ENCODE measurements around the gene C10orf71.

Gene C10orf71

DNA sequence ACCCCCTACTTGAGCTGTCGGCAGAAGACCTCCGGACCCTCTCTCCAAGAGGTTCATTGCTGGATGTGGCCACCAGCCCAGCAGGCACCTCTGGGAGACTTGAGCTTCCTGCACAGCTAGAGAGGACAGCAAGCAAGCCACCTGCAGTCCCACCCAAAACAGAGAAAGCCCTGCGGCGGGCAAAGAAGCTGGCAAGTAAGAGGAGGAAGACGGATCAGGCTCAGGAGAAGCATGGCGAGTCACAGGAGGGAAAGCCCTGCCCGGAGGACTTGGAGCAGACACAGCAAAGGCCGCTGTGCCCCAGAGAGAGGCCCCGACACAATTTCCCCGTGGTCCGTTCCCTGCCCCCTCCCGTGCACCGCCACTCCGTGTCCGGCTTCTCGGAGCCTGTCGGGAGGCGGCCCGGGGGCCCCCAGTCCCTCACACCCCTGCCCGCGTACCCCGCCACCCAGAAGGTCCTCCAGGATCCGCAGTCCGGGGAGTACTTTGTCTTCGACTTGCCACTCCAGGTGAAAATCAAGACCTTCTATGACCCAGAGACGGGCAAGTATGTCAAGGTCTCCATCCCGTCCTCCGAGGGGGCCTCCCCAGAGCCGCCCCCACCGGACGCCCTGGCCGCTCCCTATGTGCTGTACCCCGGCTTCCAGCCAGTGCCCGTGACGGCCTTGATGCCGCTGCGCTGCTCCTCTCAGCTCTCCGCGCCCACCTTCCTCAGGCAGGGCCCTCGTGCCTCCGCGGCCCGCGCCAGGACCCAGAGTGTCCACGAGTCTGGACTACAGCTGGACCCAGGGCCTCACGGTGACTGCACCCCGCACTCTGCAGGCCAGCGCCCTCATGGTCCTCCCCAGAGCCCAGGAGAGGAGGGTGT lies 27.2 kb downstream of the C10orf71 start:
- H3K4me3 ChIP-seq (ENCODE audit: low read depth, low read length) = no peak overlapping the region

DNA sequence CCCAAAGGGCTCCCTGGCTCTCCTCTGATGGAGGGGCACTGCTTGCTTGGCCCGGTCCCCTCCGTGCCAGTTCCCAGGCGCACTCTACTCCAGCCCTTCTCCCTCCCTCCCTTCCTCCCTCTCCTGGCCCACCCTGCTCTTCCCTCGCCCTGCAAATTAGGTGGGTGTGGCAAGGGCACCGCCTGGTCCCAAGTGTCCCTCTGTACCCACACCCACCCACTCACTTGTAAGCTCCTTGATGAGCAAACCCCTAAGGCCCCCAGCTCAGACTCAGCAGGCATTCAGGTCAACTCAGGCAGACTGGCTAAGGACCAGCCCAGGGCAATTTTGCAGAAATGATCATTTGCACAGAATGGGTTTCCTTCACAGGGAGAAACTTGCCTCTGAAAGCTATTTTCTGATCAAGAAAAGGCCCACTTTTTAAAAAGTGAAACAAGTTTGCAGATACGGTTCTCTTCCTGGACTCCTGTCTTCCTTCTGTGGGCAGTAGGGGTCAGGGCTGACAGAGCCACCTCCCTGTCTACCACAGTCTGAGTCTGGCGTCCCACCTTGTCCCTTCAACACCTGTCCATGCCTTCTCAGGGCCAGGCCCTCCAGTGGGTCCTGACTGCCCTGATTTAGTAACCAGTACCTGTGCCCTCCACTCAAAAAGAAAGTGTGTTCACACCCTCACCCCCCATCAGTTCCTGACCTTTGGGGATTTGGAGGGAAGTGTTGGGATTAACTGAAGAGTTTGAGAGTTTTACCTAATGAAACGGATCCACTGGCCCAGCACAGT lies 28.3 kb downstream of the C10orf71 start:
- Histone ChIP-seq H3K9me3 (ENCODE audit: control insufficient read depth, insufficient read depth, low read depth, low read length) (no peaks in the 10 kb centered on the region), H3K9ac (ENCODE audit: low read length) (no peak overlapping the region), H3K27me3 (ENCODE audit: control insufficient read depth, insufficient read depth, low read length) (no peaks in the 10 kb centered on the region)

More for the DNA sequence above, 27.2 kb downstream of the C10orf71 start:
- no peaks in the 10 kb centered on the region for H3K36me3 ChIP-seq (ENCODE audit: control insufficient read depth, insufficient read depth, low read length)
- H3K27ac ChIP-seq (ENCODE audit: low read depth, low read length) = no peak overlapping the region
- H3K9ac ChIP-seq (ENCODE audit: low read length) = no peak overlapping the region
- H3K27me3 ChIP-seq (ENCODE audit: control insufficient read depth, insufficient read depth, low read length) = no peaks in the 10 kb centered on the region
- no peaks in the 10 kb centered on the region for H3K4me1 ChIP-seq (ENCODE audit: control insufficient read depth, insufficient read depth, low read length)
- no peaks in the 10 kb centered on the region for H3K9me3 ChIP-seq (ENCODE audit: control insufficient read depth, insufficient read depth, low read depth, low read length)

DNA sequence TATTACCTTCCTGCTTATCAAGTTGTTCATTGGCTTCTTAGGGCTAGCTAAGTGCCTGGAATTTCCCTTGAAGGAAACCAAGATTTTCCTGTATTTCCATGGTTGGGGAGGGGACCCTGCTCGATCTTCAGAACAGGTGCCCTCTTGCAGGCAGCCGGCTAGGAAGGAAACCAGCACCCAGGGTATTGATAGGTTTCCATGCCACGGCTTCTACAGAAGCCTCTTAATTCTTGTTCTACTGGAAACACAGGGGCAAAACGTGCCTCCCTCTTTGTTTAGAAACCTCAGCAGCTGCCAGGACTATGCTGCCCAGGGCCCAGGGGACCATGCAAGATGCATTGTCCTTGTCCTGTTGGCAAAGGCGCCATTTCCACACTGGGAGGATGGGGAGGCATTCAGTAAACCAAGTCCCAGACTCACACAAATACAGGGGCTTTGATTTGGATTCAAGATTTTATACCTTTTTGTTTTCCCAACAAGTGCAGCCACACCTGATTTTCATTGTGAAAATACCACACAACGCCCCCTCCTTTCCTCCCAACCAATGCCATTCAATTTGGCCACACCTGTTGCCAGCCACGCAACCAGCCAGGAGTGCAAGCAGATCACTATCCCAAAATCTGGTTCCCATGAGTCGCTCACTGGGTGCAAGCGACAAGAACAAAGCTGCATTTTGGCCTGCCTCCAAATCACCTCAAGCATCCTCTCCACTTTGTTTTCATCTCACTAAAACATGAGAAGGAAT lies 29.6 kb downstream of the C10orf71 start:
- no peaks in the 10 kb centered on the region for H3K9me3 ChIP-seq (ENCODE audit: control insufficient read depth, insufficient read depth, low read depth, low read length)
- no peak overlapping the region for H3K27ac ChIP-seq (ENCODE audit: low read depth, low read length)
- H3K36me3 ChIP-seq (ENCODE audit: control insufficient read depth, insufficient read depth, low read length) = no peaks in the 10 kb centered on the region
- H3K4me1 ChIP-seq (ENCODE audit: control insufficient read depth, insufficient read depth, low read length) = no peaks in the 10 kb centered on the region
- H3K27me3 ChIP-seq (ENCODE audit: control insufficient read depth, insufficient read depth, low read length) = no peaks in the 10 kb centered on the region
- no peak overlapping the region for H3K9ac ChIP-seq (ENCODE audit: low read length)
- no peak overlapping the region for H3K4me3 ChIP-seq (ENCODE audit: low read depth, low read length)

More for the DNA sequence above, 28.3 kb downstream of the C10orf71 start:
- no peak overlapping the region for H3K27ac ChIP-seq (ENCODE audit: low read depth, low read length)
- no peak overlapping the region for H3K4me3 ChIP-seq (ENCODE audit: low read depth, low read length)
- no peaks in the 10 kb centered on the region for H3K4me1 ChIP-seq (ENCODE audit: control insufficient read depth, insufficient read depth, low read length)
- H3K36me3 ChIP-seq (ENCODE audit: control insufficient read depth, insufficient read depth, low read length) = no peaks in the 10 kb centered on the region

DNA sequence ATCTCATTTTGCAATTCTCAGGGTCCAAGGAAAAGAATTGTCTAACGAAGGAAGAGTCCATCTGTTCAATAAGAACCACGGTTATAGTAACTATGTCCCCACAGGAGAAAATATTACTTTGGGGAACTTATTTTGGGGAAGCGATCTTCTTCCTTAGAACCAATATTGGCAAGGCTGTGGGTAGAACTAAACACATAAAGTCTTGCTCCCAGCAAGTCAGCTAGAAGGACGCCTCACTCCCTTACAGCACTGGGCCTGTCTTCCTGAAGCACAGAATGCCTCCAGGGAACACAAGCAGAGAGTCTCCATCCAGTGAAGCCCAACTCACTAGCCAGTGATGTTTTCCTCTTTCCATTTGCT lies 30.2 kb downstream of the C10orf71 start:
- no peak overlapping the region for H3K9ac ChIP-seq (ENCODE audit: low read length)
- H3K36me3 ChIP-seq (ENCODE audit: control insufficient read depth, insufficient read depth, low read length) = no peaks in the 10 kb centered on the region
- no peaks in the 10 kb centered on the region for H3K27me3 ChIP-seq (ENCODE audit: control insufficient read depth, insufficient read depth, low read length)
- H3K4me3 ChIP-seq (ENCODE audit: low read depth, low read length) = no peak overlapping the region
- no peak overlapping the region for H3K27ac ChIP-seq (ENCODE audit: low read depth, low read length)
- no peaks in the 10 kb centered on the region for H3K9me3 ChIP-seq (ENCODE audit: control insufficient read depth, insufficient read depth, low read depth, low read length)
- H3K4me1 ChIP-seq (ENCODE audit: control insufficient read depth, insufficient read depth, low read length) = no peaks in the 10 kb centered on the region

DNA sequence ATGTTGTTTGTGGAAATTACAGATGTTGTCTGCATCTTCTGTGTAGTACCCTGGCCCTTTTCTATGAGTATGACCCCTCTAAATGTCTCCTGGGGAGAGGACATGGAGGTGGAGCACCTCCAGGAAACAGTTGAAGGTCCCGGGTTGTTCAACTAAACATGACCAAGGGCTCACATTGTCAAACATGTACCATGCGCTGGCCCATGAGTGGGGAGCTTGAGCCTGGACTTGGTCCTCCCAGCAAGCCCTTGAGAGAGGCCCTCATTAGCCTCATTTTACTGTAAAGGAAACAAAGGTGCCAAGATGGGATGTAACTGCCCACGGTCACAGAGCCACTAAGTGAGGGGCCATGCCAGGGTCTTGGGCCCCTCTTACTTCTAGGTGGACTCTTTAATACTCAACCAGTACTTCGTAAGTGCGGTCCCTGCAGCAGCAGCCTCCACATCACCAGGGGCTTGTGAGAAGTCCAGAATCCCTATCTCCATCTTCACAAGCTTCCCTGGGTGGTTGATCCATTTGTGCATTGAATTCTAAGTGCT lies 31.2 kb downstream of the C10orf71 start:
- no peak overlapping the region for H3K9ac ChIP-seq (ENCODE audit: low read length)
- no peaks in the 10 kb centered on the region for H3K4me1 ChIP-seq (ENCODE audit: control insufficient read depth, insufficient read depth, low read length)
- H3K27ac ChIP-seq (ENCODE audit: low read depth, low read length) = no peak overlapping the region
- no peaks in the 10 kb centered on the region for H3K27me3 ChIP-seq (ENCODE audit: control insufficient read depth, insufficient read depth, low read length)
- no peaks in the 10 kb centered on the region for H3K36me3 ChIP-seq (ENCODE audit: control insufficient read depth, insufficient read depth, low read length)
- H3K4me3 ChIP-seq (ENCODE audit: low read depth, low read length) = no peak overlapping the region
- no peaks in the 10 kb centered on the region for H3K9me3 ChIP-seq (ENCODE audit: control insufficient read depth, insufficient read depth, low read depth, low read length)

DNA sequence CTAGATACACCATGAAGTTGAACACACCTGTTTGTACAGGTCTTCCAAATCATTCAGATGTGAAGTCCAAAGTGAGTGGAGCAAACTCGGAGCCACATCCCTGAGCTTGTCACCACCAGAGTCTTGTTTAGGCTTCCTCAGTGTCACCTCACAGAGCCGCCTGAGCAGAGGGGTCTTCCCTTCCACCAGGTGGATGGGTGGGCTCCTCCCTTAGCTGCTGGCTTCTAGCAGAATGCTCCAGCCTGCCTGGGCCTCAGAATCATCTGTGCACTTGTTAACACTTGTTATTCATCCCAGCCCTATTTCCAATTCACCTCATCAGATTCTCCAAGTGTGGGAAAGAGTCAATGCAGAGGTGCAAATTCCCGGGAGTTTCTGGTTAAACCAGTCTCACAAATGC lies 32.5 kb downstream of the C10orf71 start:
- no peaks in the 10 kb centered on the region for H3K27me3 ChIP-seq (ENCODE audit: control insufficient read depth, insufficient read depth, low read length)

DNA sequence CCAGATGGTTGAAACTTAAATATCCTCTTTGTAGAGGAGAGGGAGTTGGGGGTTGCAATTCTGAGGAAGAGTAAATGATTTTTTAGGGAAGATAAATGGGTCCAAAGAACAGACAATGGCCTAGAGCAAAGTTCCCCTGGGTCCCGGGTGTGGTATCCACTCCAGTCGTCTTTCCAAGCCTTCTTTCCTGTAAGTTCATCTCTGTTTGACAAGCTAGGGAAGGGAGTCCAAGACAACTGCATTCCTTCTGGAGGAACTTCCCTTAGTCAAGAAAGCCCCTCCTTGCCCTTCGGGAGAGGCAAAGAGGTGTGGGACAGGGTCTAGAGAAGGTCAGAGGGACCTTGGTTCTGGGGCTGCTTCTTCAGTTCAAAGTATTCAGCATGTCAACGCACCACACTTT lies 33.4 kb downstream of the C10orf71 start:
- Histone ChIP-seq H3K27ac (ENCODE audit: low read depth, low read length) (no peak overlapping the region), H3K9ac (ENCODE audit: low read length) (no peak overlapping the region), H3K9me3 (ENCODE audit: control insufficient read depth, insufficient read depth, low read depth, low read length) (no peaks in the 10 kb centered on the region), H3K36me3 (ENCODE audit: control insufficient read depth, insufficient read depth, low read length) (no peaks in the 10 kb centered on the region), H3K4me1 (ENCODE audit: control insufficient read depth, insufficient read depth, low read length) (no peaks in the 10 kb centered on the region), H3K27me3 (ENCODE audit: control insufficient read depth, insufficient read depth, low read length) (no peaks in the 10 kb centered on the region), H3K4me3 (ENCODE audit: low read depth, low read length) (no peak overlapping the region)

More for the DNA sequence above, 32.5 kb downstream of the C10orf71 start:
- H3K4me3 ChIP-seq (ENCODE audit: low read depth, low read length) = no peak overlapping the region
- H3K9ac ChIP-seq (ENCODE audit: low read length) = no peak overlapping the region
- no peaks in the 10 kb centered on the region for H3K4me1 ChIP-seq (ENCODE audit: control insufficient read depth, insufficient read depth, low read length)
- H3K27ac ChIP-seq (ENCODE audit: low read depth, low read length) = no peak overlapping the region
- no peaks in the 10 kb centered on the region for H3K9me3 ChIP-seq (ENCODE audit: control insufficient read depth, insufficient read depth, low read depth, low read length)
- no peaks in the 10 kb centered on the region for H3K36me3 ChIP-seq (ENCODE audit: control insufficient read depth, insufficient read depth, low read length)

DNA sequence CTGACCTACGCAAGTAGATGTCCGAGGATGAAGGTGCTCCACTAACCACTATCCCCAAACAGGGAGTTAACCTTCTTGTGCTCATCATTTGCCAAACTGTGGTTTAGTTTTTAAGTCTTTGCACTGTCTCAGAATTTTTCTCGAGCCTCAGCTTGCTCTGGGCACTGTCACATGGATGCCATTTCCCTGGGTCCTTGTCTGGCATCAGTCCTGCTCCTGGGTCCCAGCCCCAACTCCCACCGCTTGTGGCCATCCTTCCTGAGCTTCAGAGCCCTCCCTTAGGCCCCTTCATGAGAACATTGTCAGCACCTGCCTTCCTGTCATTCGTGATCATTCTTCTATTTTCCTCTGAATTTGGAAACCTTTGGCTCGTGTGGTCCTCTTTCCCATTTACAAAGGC lies 33.8 kb downstream of the C10orf71 start:
- no peaks in the 10 kb centered on the region for H3K27me3 ChIP-seq (ENCODE audit: control insufficient read depth, insufficient read depth, low read length)
- no peak overlapping the region for H3K27ac ChIP-seq (ENCODE audit: low read depth, low read length)
- H3K4me1 ChIP-seq (ENCODE audit: control insufficient read depth, insufficient read depth, low read length) = no peaks in the 10 kb centered on the region

DNA sequence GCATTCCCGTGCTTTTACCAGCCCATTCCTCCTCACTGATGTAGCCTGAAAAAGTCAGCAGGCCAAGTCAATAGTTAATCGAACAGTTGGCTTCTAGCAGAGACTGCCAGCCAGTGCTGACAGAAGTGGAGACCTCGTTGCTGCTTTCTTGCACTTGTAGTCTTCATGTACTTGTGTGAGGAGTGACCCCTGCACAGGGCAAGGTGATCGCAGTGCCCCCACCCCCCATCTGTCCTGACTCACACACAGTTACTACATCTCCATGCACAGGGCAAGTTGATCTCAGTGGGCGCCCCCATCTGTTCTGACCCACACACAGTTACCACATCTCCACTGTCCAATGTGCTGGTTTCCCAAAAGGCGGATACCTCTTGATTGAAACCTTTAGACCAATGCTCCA lies 34.2 kb downstream of the C10orf71 start:
- H3K4me1 ChIP-seq (ENCODE audit: control insufficient read depth, insufficient read depth, low read length) = no peaks in the 10 kb centered on the region
- H3K27me3 ChIP-seq (ENCODE audit: control insufficient read depth, insufficient read depth, low read length) = no peaks in the 10 kb centered on the region
- H3K9ac ChIP-seq (ENCODE audit: low read length) = no peak overlapping the region
- no peak overlapping the region for H3K4me3 ChIP-seq (ENCODE audit: low read depth, low read length)
- H3K36me3 ChIP-seq (ENCODE audit: control insufficient read depth, insufficient read depth, low read length) = no peaks in the 10 kb centered on the region
- no peaks in the 10 kb centered on the region for H3K9me3 ChIP-seq (ENCODE audit: control insufficient read depth, insufficient read depth, low read depth, low read length)
- no peak overlapping the region for H3K27ac ChIP-seq (ENCODE audit: low read depth, low read length)

More for the DNA sequence above, 33.8 kb downstream of the C10orf71 start:
- no peaks in the 10 kb centered on the region for H3K9me3 ChIP-seq (ENCODE audit: control insufficient read depth, insufficient read depth, low read depth, low read length)
- no peak overlapping the region for H3K9ac ChIP-seq (ENCODE audit: low read length)
- no peak overlapping the region for H3K4me3 ChIP-seq (ENCODE audit: low read depth, low read length)
- no peaks in the 10 kb centered on the region for H3K36me3 ChIP-seq (ENCODE audit: control insufficient read depth, insufficient read depth, low read length)

DNA sequence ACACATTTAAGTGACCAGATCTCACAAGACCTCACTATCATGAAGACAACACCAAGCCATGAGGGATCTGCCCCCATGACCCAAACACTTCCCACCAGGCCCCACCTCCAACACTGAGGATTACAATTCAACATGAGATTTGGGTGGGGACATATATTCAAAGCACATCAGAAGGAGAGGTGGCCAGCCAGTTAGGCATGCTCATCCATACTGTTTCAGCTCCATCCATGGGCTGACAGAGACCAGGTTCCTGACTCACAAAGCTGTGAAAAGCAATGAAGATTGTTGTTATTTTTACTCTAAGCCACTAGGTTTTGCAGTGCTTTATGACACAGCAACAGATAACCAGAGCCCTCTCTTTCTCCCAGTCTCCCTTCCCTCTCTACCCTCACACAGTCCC lies 36.0 kb downstream of the C10orf71 start:
- Histone ChIP-seq H3K4me3 (ENCODE audit: low read depth, low read length) (no peak overlapping the region), H3K36me3 (ENCODE audit: control insufficient read depth, insufficient read depth, low read length) (no peaks in the 10 kb centered on the region), H3K4me1 (ENCODE audit: control insufficient read depth, insufficient read depth, low read length) (no peaks in the 10 kb centered on the region), H3K9ac (ENCODE audit: low read length) (no peak overlapping the region), H3K9me3 (ENCODE audit: control insufficient read depth, insufficient read depth, low read depth, low read length) (no peaks in the 10 kb centered on the region), H3K27ac (ENCODE audit: low read depth, low read length) (no peak overlapping the region), H3K27me3 (ENCODE audit: control insufficient read depth, insufficient read depth, low read length) (no peaks in the 10 kb centered on the region)
